Measurements from ENCODE around the gene CC2D2A.

The CC2D2A gene

GRCh38 chr4:15504041-15504440 is 34.4 kb downstream of the CC2D2A start:
- TF ChIP-seq, protein P1, sequence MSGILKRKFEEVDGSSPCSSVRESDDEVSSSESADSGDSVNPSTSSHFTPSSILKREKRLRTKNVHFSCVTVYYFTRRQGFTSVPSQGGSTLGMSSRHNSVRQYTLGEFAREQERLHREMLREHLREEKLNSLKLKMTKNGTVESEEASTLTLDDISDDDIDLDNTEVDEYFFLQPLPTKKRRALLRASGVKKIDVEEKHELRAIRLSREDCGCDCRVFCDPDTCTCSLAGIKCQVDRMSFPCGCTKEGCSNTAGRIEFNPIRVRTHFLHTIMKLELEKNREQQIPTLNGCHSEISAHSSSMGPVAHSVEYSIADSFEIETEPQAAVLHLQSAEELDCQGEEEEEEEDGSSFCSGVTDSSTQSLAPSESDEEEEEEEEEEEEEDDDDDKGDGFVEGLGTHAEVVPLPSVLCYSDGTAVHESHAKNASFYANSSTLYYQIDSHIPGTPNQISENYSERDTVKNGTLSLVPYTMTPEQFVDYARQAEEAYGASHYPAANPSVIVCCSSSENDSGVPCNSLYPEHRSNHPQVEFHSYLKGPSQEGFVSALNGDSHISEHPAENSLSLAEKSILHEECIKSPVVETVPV (CRISPR knock-in tag; IDR thresholded peaks at IDR 0.05) = no peak
- TF ChIP-seq ZFP3 (CRISPR knock-in tag; IDR thresholded peaks at IDR 0.05) (no peak), TCF4 (CRISPR knock-in tag; IDR thresholded peaks at IDR 0.05; ENCODE audit: borderline replicate concordance) (no peak), ESRRG (CRISPR knock-in tag; IDR thresholded peaks at IDR 0.05) (no peak), ZFP30 (CRISPR knock-in tag; IDR thresholded peaks at IDR 0.05) (no peak), OSR1 (CRISPR knock-in tag; IDR thresholded peaks at IDR 0.05) (no peak), TOX (CRISPR knock-in tag; IDR thresholded peaks at IDR 0.05; ENCODE audit: borderline replicate concordance) (no peak), PATZ1 (CRISPR knock-in tag; IDR thresholded peaks at IDR 0.05; ENCODE audit: borderline replicate concordance) (no peak), TSHZ2 (CRISPR knock-in tag; IDR thresholded peaks at IDR 0.05) (no peak), PPARA (CRISPR knock-in tag; IDR thresholded peaks at IDR 0.05; ENCODE audit: borderline replicate concordance) (no peak), ZNF8 (CRISPR knock-in tag; IDR thresholded peaks at IDR 0.05) (no peak), RARB (CRISPR knock-in tag; IDR thresholded peaks at IDR 0.05) (no peak)
- TF ChIP-seq, protein P2, sequence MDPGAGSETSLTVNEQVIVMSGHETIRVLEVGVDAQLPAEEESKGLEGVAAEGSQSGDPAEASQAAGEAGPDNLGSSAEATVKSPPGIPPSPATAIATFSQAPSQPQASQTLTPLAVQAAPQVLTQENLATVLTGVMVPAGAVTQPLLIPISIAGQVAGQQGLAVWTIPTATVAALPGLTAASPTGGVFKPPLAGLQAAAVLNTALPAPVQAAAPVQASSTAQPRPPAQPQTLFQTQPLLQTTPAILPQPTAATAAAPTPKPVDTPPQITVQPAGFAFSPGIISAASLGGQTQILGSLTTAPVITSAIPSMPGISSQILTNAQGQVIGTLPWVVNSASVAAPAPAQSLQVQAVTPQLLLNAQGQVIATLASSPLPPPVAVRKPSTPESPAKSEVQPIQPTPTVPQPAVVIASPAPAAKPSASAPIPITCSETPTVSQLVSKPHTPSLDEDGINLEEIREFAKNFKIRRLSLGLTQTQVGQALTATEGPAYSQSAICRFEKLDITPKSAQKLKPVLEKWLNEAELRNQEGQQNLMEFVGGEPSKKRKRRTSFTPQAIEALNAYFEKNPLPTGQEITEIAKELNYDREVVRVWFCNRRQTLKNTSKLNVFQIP (CRISPR knock-in tag; IDR thresholded peaks at IDR 0.05; ENCODE audit: borderline replicate concordance, low read depth) = no peak
- TF ChIP-seq, protein P3, sequence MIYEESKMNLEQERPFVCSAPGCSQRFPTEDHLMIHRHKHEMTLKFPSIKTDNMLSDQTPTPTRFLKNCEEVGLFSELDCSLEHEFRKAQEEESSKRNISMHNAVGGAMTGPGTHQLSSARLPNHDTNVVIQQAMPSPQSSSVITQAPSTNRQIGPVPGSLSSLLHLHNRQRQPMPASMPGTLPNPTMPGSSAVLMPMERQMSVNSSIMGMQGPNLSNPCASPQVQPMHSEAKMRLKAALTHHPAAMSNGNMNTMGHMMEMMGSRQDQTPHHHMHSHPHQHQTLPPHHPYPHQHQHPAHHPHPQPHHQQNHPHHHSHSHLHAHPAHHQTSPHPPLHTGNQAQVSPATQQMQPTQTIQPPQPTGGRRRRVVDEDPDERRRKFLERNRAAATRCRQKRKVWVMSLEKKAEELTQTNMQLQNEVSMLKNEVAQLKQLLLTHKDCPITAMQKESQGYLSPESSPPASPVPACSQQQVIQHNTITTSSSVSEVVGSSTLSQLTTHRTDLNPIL (CRISPR knock-in tag; IDR thresholded peaks at IDR 0.05; ENCODE audit: low read depth) = no peak
- ATAC-seq = no peak

- ATAC-seq = no peak
Observed at GRCh38 chr4:15506464-15506863, 36.8 kb downstream of the CC2D2A start.

DNA sequence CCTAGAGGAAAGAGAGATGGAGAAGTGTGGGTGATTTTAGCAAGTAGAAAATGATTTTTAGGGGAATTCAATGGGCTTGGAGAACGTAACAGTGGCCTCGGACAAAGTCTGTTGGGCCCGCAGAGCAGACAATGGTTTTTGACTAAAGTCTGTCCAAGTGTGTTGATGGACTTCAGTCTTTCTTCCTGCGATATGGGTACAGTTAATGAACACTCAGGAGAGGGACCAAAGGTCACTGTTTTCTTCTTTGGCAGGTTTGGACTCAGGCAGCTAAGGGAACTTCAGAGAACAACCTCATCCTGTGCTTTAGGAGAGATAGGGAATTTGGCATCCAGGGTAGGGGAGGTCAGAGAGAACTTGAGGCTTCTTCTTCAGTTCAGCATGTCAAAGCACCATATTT is 38.0 kb downstream of the CC2D2A start:
- no peak for ATAC-seq
- TF ChIP-seq, protein P3 (CRISPR knock-in tag; IDR thresholded peaks at IDR 0.05; ENCODE audit: low read depth) = no peak
- TF ChIP-seq PPARA (CRISPR knock-in tag; IDR thresholded peaks at IDR 0.05; ENCODE audit: borderline replicate concordance) (no peak), TSHZ2 (CRISPR knock-in tag; IDR thresholded peaks at IDR 0.05) (no peak), TOX (CRISPR knock-in tag; IDR thresholded peaks at IDR 0.05; ENCODE audit: borderline replicate concordance) (no peak), RARB (CRISPR knock-in tag; IDR thresholded peaks at IDR 0.05) (no peak)
- TF ChIP-seq, protein P2 (CRISPR knock-in tag; IDR thresholded peaks at IDR 0.05; ENCODE audit: borderline replicate concordance, low read depth) = no peak

More at GRCh38 chr4:15506464-15506863, 36.8 kb downstream of the CC2D2A start:
- TF ChIP-seq ZNF70 (CRISPR knock-in tag; IDR thresholded peaks at IDR 0.05) (no peak), ZNF565 (CRISPR knock-in tag; conservative IDR thresholded peaks at IDR 0.05; ENCODE audit: low read depth) (no peak), ZNF8 (CRISPR knock-in tag; IDR thresholded peaks at IDR 0.05) (no peak), ZFP3 (CRISPR knock-in tag; IDR thresholded peaks at IDR 0.05) (no peak), TCF4 (CRISPR knock-in tag; IDR thresholded peaks at IDR 0.05; ENCODE audit: borderline replicate concordance) (no peak), SNAI2 (CRISPR knock-in tag; IDR thresholded peaks at IDR 0.05) (no peak), OSR1 (CRISPR knock-in tag; IDR thresholded peaks at IDR 0.05) (no peak)

All from SK-N-SH treated with all-trans-retinoic acid at 6 μM for 48 hours (cell line).